K562 (cell line): Measurements from ENCODE around the gene NAA80. TPM values are rescaled to one million over a fixed set of nuclear protein-coding genes. Genes with fewer than 3 reads are reported as not detected.

ENCODE experiments used
- ATAC-seq: fragments of 200-7000 bp; cut with Tn5 transposase; 3 replicates; pipeline ENCODE4 v1.9.1; 2020; ENCODE audit warnings: moderate library complexity
- BruUV-seq: library from RNA; stranded (reverse); fragments of 400-500 nt; replicated peaks from 2 replicates; lab custom pipeline; 2021; lab: Mats Ljungman, UMichigan
- CTCF ChIA-PET: fragments of 300-600 bp; formaldehyde crosslinking; extraction: SDS; loops from one replicate; lab custom pipeline; 2021; ENCODE audit warnings: low intra/inter-chr PET ratio; lab: Yijun Ruan, JAX
- POLR2A ChIA-PET: fragments of 300-600, 350-650 bp; sonication (Branson Sonifier 250); formaldehyde crosslinking; extraction: SDS; loops from one replicate; lab custom pipeline; 2021; ENCODE audit warnings: antibody characterized with exemption, inconsistent platforms; lab: Yijun Ruan, JAX
- DNase-seq, 4 experiments: peaks; one replicate each; pipeline versions ENCODE4 v3.0.0 to v3.0.0-alpha.2; 2011 to 2018; ENCODE audit warnings: low spot score in 3 of 4, mixed read lengths in 3 of 4; ENCODE audit errors: extremely low read depth in 1 of 4
- FAIRE-seq: peaks from 2 replicates; lab custom pipeline; 2011; peaks lifted over from hg19 to GRCh38; lab: Jason Lieb, UNC
- H2AFZ ChIP-seq: 2 replicates; pipeline ENCODE4 v1.6.0; 2011; ENCODE audit warnings: low read depth, low read length, control low read depth, inconsistent platforms
- H3K27ac ChIP-seq: fragments of 200-600 bp; 3 replicates; pipeline ENCODE4 v1.8.0; 2011; ENCODE audit warnings: low read depth, mild to moderate bottlenecking, control low read depth, inconsistent platforms, low read length, moderate library complexity, mixed read lengths; ENCODE audit errors: extremely low read depth
- H3K27me3 ChIP-seq, 2 experiments: fragments of 300-600 bp in 1 of 2; 2 replicates in 1 of 2; 3 replicates in 1 of 2; pipeline versions ENCODE4 v1.6.0 to v1.8.0; 2011; ENCODE audit warnings: inconsistent platforms in 2 of 2, low read length in 2 of 2, mild to moderate bottlenecking in 1 of 2, mixed read lengths in 1 of 2, moderate library complexity in 1 of 2; ENCODE audit not compliant: control insufficient read depth in 2 of 2, insufficient read depth in 2 of 2
- H3K36me3 ChIP-seq: fragments of 300-600 bp; 3 replicates; pipeline ENCODE4 v1.8.0; 2011; ENCODE audit warnings: mild to moderate bottlenecking, low read length, inconsistent platforms; ENCODE audit not compliant: control insufficient read depth, insufficient read depth
- H3K4me1 ChIP-seq, 2 experiments: fragments of 200-600 bp in 1 of 2; replicated peaks in 1 of 2; 2 replicates in 1 of 2; 3 replicates in 1 of 2; pipeline versions ENCODE4 v1.5.1 to v1.8.0; 2011; ENCODE audit warnings: inconsistent platforms in 2 of 2, low read length in 2 of 2, mild to moderate bottlenecking in 1 of 2, mixed read lengths in 1 of 2, moderate library complexity in 1 of 2; ENCODE audit not compliant: control insufficient read depth in 2 of 2, insufficient read depth in 2 of 2
- H3K4me2 ChIP-seq: 2 replicates; pipeline ENCODE4 v1.6.1; 2011; ENCODE audit warnings: low read length, control low read depth, inconsistent platforms, mixed read lengths; ENCODE audit not compliant: insufficient read depth
- H3K4me3 ChIP-seq: fragments of 200-600 bp; sonication (generic), shearing (Covaris generic); 2 replicates; pipeline ENCODE4 v1.5.1; 2016; ENCODE audit warnings: control low read depth, inconsistent platforms
- H3K79me2 ChIP-seq: fragments of 200-600 bp; 3 replicates; pipeline ENCODE4 v1.8.0; 2011; ENCODE audit warnings: low read length, inconsistent platforms; ENCODE audit not compliant: control insufficient read depth, insufficient read depth
- H3K9ac ChIP-seq, 2 experiments: 2 replicates each; pipeline versions ENCODE4 v1.6.0 to v1.6.1; 2011; ENCODE audit warnings: low read depth in 2 of 2, low read length in 2 of 2, control low read depth in 1 of 2, inconsistent platforms in 1 of 2, mild to moderate bottlenecking in 1 of 2, mixed read lengths in 1 of 2; ENCODE audit not compliant: insufficient read depth in 1 of 2
- H3K9me1 ChIP-seq: one replicate; pipeline ENCODE4 v1.6.0; 2011; ENCODE audit warnings: inconsistent platforms, mild to moderate bottlenecking, low read length, moderate library complexity; ENCODE audit not compliant: control insufficient read depth, insufficient read depth
- H3K9me3 ChIP-seq: replicated peaks from 2 replicates; pipeline ENCODE4 v1.5.1; 2011; ENCODE audit warnings: low read depth, low read length, inconsistent platforms; ENCODE audit not compliant: control insufficient read depth, insufficient read depth
- H4K20me1 ChIP-seq: replicated peaks from 2 replicates; pipeline ENCODE4 v1.6.1; 2011; ENCODE audit warnings: low read length, inconsistent platforms, mixed read lengths; ENCODE audit not compliant: control insufficient read depth, insufficient read depth
- PREB ChIP-seq: sonication (generic); formaldehyde crosslinking; IDR thresholded peaks from 2 replicates; pipeline ENCODE4 v1.8.1; 2023; ENCODE audit warnings: mild to moderate bottlenecking, missing genetic modification reagents
- SETDB1 ChIP-seq: IDR thresholded peaks from one replicate; pipeline ENCODE4 v1.6.1; 2012; ENCODE audit warnings: low read length, control low read depth, inconsistent platforms
- SMARCA5 ChIP-seq: fragments of 450-650 bp; IDR thresholded peaks from 2 replicates; pipeline ENCODE4 v1.6.1; 2016
- WGBS: fragments of 100-300 bp; shearing (Covaris generic); methylation state at CpG from one replicate; pipeline ENCODE4 v1.1.6; 2016; ENCODE audit warnings: low coverage, mixed read lengths; ENCODE audit not compliant: insufficient coverage; ENCODE audit errors: missing lambda C conversion rate; 5-methylcytosine and 5-hydroxymethylcytosine counted together
- in situ Hi-C: fragments of 300-500 bp; cut with MboI; formaldehyde crosslinking; loops from 4 replicates; pipeline ENCODE4 v1.15.0; 2018; ENCODE audit warnings: inconsistent platforms, mixed read lengths
- intact Hi-C: fragments of 100-400 bp; cut with micrococcal nuclease; formaldehyde crosslinking; loops from 2 replicates; pipeline ENCODE4 v1.14.2; 2022
- polyA plus RNA-seq, 8 experiments: library from polyadenylated mRNA; depleted of rRNA in 4 of 8; stranded (reverse) in 5 of 8; unstranded in 3 of 8; fragments of >200 nt; fragmentation: Nextera tagmentation in 2 of 8; fragmentation: Illumina TruSeq in 1 of 8; extraction: Ambion mirVana in 2 of 8; extraction: Trizol in 1 of 8; gene quantifications; 2 replicates each; pipeline versions ENCODE4 v1.2.1 to v1.2.3, GENCODE V29; 2011 to 2014; ENCODE audit warnings: inconsistent platforms in 1 of 8, missing spikeins in 1 of 8
- total RNA-seq, 7 experiments: library from RNA; depleted of rRNA in 6 of 7; stranded (reverse); fragments of >200 nt in 6 of 7; fragmentation: Illumina TruSeq in 2 of 7; extraction: Trizol in 2 of 7; gene quantifications; 2 replicates each; pipeline versions ENCODE4 v1.2.1 to v1.2.3, GENCODE V29; 2011 to 2021; ENCODE audit warnings: low replicate concordance in 1 of 7
- TF ChIP-seq, protein P1 (sequence below): sonication (generic); formaldehyde crosslinking; IDR thresholded peaks from 2 replicates; pipeline ENCODE4 v1.9.0; 2022; ENCODE audit warnings: mild to moderate bottlenecking, missing genetic modification reagents
- TF ChIP-seq, protein P2 (sequence below): sonication (generic); formaldehyde crosslinking; IDR thresholded peaks from 2 replicates; pipeline ENCODE4 v1.8.0; 2022; ENCODE audit warnings: mild to moderate bottlenecking, missing genetic modification reagents

NAA80 gene
- total and polyA plus RNA-seq, 9 of the 15 experiments (the other 6 are each of a cell fraction or from before 2014, with no cell fraction given) = 0.82 to 24.0 (median 8.6) TPM

- TF ChIP-seq, protein P1, sequence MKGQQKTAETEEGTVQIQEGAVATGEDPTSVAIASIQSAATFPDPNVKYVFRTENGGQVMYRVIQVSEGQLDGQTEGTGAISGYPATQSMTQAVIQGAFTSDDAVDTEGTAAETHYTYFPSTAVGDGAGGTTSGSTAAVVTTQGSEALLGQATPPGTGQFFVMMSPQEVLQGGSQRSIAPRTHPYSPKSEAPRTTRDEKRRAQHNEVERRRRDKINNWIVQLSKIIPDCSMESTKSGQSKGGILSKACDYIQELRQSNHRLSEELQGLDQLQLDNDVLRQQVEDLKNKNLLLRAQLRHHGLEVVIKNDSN (CRISPR knock-in tag) = no peak
- no peak for TF ChIP-seq PREB (CRISPR knock-in tag)
- 0 out of 2 replicates have a peak, but pooled peaks have one; percentile 21 for TF ChIP-seq SMARCA5
- no peak for TF ChIP-seq SETDB1
- TF ChIP-seq, all 486 proteins: peak for 18
These were observed 48.0 kb downstream of the NAA80 start (continued) for GRCh38 chr3:50251220-50251619.

DNA sequence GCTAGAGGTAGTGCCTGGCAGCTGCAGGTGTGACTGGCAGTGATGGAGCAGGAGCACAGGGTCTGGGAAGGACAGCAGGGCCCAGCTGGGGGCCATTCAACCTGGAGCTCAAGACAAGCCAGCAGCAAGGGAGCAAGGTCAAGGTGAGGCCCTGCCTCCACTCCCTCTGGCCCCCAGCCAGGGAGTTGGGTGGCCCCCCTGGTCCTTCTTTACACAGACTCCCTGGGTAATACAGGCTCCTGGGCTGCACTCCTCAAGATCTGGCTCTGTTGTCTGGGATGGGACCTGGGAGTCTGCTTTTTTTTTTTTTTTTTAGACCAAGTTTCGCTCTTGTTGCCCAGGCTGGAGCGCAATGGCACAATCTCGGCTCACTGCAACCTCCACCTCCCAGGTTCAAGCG lies 48.7 kb downstream of the NAA80 start:
- intact Hi-C loops = no loop called here
- POLR2A ChIA-PET = interaction anchor here (0.6 to 1.3 kb wide), 3 partner anchors 9 to 15 kb away, joined by 3 to 4 read pairs (median 4); partner anchors contain the start of gene GNAI2
- H2AFZ ChIP-seq = no peak overlapping the region
- BruUV-seq = no TSS peak
- no CpG with 5 or more reads among the region's 4 CpGs for WGBS
- no peaks in the 10 kb centered on the region for H4K20me1 ChIP-seq
- H3K9me3 ChIP-seq = no peaks in the 10 kb centered on the region
- no peak for ATAC-seq
- TF ChIP-seq, protein P2, sequence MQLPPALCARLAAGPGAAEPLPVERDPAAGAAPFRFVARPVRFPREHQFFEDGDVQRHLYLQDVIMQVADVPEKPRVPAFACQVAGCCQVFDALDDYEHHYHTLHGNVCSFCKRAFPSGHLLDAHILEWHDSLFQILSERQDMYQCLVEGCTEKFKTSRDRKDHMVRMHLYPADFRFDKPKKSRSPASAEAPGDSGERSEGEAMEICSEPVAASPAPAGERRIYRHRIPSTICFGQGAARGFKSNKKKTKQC = no peak
- no peak overlapping the region for H3K4me3 ChIP-seq
- peaks cover 19% of the 10 kb centered on the region for H3K79me2 ChIP-seq
- peak overlapping the region in 1 of 2 experiments; percentile 55; a peak in 1 of 4 replicates for H3K9ac ChIP-seq
- no peak overlapping the region for H3K4me2 ChIP-seq
- H3K27me3 ChIP-seq = no peaks in the 10 kb centered on the region
- H3K9me1 ChIP-seq = no peaks in the 10 kb centered on the region
- peaks cover 9% of the 10 kb centered on the region; the same call in 1 of the 3 replicates for H3K36me3 ChIP-seq
- in situ Hi-C loops = no loop called here
- CTCF ChIA-PET = no interaction called here
- H3K4me1 ChIP-seq = peaks cover 17 to 31% of the 10 kb centered on the region in 2 experiments
- no peak for FAIRE-seq
- DNase-seq = no peak
- H3K27ac ChIP-seq = no peak overlapping the region
